ENCODE measurements around the gene PNLDC1.

DNA sequence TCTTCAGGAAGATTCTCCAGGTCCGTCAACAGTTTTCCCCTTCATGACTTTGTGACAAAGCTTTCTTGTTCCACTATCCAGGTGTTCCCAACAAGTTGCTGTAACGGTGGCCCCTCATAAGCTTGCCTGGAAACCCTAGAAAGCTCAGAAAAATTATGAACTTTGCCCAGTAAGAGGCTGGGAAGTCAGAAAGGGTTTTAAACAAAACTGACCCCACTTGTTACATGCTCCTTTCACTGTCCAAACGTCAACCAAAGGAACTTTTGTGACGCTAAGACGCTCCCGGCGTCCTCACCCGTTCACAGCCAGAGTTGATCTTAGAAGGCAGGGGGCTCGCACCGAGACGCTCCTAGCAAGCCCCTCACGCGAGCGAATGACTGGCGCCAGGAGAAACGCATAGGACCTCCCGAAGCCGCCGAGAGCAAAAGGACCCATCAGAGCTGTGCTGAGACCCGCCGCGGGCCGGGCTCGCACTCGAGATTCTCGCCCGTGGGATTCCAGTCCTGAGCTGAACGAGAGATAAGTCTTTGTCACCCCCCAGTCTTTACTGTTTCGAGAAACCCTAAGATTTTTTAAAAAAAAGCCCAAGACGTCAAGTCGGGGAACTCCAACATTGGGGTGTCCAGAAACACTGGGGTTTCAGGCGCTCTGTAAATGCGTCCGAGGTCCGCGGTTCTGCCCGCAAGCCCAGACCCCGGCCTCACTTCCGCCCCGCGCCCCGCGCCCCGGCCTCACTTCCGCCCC is 38.8 kb upstream of the PNLDC1 start:
- TF ChIP-seq, protein P1, sequence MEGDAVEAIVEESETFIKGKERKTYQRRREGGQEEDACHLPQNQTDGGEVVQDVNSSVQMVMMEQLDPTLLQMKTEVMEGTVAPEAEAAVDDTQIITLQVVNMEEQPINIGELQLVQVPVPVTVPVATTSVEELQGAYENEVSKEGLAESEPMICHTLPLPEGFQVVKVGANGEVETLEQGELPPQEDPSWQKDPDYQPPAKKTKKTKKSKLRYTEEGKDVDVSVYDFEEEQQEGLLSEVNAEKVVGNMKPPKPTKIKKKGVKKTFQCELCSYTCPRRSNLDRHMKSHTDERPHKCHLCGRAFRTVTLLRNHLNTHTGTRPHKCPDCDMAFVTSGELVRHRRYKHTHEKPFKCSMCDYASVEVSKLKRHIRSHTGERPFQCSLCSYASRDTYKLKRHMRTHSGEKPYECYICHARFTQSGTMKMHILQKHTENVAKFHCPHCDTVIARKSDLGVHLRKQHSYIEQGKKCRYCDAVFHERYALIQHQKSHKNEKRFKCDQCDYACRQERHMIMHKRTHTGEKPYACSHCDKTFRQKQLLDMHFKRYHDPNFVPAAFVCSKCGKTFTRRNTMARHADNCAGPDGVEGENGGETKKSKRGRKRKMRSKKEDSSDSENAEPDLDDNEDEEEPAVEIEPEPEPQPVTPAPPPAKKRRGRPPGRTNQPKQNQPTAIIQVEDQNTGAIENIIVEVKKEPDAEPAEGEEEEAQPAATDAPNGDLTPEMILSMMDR (conservative IDR thresholded peaks at IDR 0.05), result no peak
- no peak for TF ChIP-seq EZH2 (IDR thresholded peaks at IDR 0.05; ENCODE audit: low read depth)

Data from PC-9 (cell line).